ENCODE data around the gene HOTAIR.

HOTAIR gene

DNA sequence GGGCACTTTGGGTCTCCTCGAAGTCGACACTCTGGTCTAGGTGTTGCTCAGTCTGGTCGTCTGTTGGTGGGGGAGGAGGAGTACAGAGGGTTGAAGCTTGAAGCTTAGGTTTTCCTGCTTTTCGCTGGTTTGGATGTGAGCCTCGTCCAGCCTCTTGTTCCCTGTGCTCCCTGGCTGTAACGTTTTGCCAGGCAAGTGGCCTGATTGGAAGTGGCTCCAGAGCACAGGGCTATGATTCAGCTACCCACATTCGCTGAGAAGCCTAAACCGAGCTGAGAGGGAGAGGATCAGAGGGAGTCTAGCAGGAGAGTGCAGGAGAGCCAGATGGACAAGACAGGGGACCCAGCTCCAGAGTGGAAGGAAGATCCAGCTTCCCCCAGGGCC, 16.3 kb upstream of the HOTAIR start:
- Histone ChIP-seq H3K4me3 (peak overlapping the region; percentile 41 to 64), H3K27ac (peak overlapping the region; percentile 93 to 98), H3K4me1 (peaks cover 8 to 73% (median 61%) of the 10 kb centered on the region in 4 donors), H3K27me3 (no peaks in the 10 kb centered on the region), H3K36me3 (no peaks in the 10 kb centered on the region), H3K9me3 (no peaks in the 10 kb centered on the region)
- TF ChIP-seq, protein P1, sequence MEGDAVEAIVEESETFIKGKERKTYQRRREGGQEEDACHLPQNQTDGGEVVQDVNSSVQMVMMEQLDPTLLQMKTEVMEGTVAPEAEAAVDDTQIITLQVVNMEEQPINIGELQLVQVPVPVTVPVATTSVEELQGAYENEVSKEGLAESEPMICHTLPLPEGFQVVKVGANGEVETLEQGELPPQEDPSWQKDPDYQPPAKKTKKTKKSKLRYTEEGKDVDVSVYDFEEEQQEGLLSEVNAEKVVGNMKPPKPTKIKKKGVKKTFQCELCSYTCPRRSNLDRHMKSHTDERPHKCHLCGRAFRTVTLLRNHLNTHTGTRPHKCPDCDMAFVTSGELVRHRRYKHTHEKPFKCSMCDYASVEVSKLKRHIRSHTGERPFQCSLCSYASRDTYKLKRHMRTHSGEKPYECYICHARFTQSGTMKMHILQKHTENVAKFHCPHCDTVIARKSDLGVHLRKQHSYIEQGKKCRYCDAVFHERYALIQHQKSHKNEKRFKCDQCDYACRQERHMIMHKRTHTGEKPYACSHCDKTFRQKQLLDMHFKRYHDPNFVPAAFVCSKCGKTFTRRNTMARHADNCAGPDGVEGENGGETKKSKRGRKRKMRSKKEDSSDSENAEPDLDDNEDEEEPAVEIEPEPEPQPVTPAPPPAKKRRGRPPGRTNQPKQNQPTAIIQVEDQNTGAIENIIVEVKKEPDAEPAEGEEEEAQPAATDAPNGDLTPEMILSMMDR (IDR thresholded peaks at IDR 0.05) = no peak
- intact Hi-C loops (cut with DNase I; ENCODE audit: low total_unique reads) = no loop called here
- DNase-seq = peak; percentile 88 to 89

- Histone ChIP-seq H3K27me3 (no peaks in the 10 kb centered on the region), H3K27ac (peak overlapping the region; percentile 93 to 98), H3K36me3 (no peaks in the 10 kb centered on the region), H3K4me1 (peaks cover 8 to 72% (median 61%) of the 10 kb centered on the region in 4 donors), H3K4me3 (peak overlapping the region; percentile 41 to 64), H3K9me3 (no peaks in the 10 kb centered on the region)
- DNase-seq = no peak
- TF ChIP-seq, protein P1 (IDR thresholded peaks at IDR 0.05) = peak in 1 of 2 experiments; percentile 9
- intact Hi-C loops (cut with DNase I; ENCODE audit: low total_unique reads) = no loop called here
These were observed 15.7 kb upstream of the HOTAIR start for GRCh38 chr12:53990311-53991076.

DNA sequence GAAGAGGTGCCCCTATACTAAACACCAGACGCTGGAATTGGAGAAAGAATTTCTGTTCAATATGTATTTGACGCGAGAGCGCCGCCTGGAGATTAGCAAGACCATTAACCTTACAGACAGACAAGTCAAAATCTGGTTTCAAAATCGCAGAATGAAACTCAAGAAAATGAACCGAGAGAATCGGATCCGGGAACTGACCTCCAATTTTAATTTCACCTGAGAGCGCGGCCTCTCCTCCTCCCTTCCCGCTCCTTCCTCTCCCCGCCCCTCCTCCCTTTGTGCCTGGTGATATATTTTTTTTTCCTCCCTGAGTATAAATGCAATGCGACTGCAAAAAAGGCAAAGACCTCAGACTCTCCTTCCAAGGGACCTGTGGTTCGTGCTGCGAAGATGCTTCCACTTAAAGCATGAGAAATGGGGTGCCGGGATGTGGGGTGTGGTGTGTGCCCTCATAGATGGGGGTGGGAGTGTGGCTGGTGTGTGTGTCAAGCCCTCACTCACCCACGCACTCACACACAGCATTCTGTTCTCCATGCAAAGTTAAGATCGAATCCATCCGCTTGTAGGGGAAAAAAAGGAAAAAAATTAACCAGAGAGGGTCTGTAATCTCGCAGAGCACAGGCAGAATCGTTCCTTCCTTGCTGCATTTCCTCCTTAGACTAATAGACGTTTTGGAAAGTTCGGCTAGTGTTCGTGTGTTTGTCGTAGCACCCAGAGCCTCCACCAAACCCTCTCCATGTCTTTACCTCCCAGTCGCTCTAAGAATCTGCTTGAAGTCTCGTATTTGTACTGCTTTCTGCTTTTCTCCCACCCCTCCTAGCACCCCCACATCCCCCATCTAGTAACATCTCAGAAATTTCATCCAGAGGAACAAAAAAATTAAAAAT, 14.7 kb upstream of the HOTAIR start:
- Histone ChIP-seq H3K4me1 (peaks cover 5 to 71% (median 60%) of the 10 kb centered on the region in 4 donors), H3K36me3 (no peaks in the 10 kb centered on the region), H3K27me3 (no peaks in the 10 kb centered on the region), H3K9me3 (no peaks in the 10 kb centered on the region), H3K4me3 (peak overlapping the region; percentile 64 to 84), H3K27ac (peak overlapping the region; percentile 93 to 98)
- DNase-seq = no peak
- intact Hi-C loops (cut with DNase I; ENCODE audit: low total_unique reads) = no loop called here
- TF ChIP-seq, protein P1 (IDR thresholded peaks at IDR 0.05) = peak; percentile 28 to 30

GRCh38 chr12:53988541-53989226, 13.9 kb upstream of the HOTAIR start:
- TF ChIP-seq, protein P1 (IDR thresholded peaks at IDR 0.05) = no peak
- Histone ChIP-seq H3K36me3 (no peaks in the 10 kb centered on the region), H3K27ac (peak overlapping the region; percentile 93 to 98), H3K9me3 (no peaks in the 10 kb centered on the region), H3K4me1 (peaks cover 4 to 73% (median 55%) of the 10 kb centered on the region in 4 donors), H3K4me3 (peak overlapping the region; percentile 64 to 84), H3K27me3 (no peaks in the 10 kb centered on the region)
- no peak for DNase-seq
- intact Hi-C loops (cut with DNase I; ENCODE audit: low total_unique reads) = no loop called here

DNA sequence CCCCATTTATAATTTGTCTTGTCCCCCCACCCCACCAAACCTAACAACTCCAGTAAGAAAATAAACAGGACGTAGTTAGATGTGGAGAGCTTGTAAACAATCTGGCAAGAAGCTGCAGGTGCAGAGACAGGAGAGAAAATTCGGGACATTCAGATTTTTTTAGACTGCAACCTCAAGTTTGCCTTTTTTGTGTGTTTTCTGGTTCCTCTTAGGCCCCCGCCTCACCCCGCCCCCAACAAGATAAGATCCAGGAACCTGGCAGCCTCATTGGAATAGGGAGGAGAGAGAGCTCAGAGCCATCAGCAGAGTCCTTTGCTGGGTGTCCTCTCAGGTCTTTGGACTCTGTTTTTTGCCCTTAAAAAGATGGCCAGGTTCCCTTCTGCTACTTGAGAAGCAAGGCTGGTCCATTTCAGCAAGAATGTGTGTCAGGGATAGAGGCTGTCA, 13.1 kb upstream of the HOTAIR start:
- H3K27me3 ChIP-seq = no peaks in the 10 kb centered on the region
- H3K4me3 ChIP-seq = peak overlapping the region; percentile 64 to 84
- H3K4me1 ChIP-seq = peaks cover 4 to 73% (median 48%) of the 10 kb centered on the region in 4 donors
- intact Hi-C loops (cut with DNase I; ENCODE audit: low total_unique reads) = no loop called here
- no peaks in the 10 kb centered on the region for H3K9me3 ChIP-seq
- no peak for DNase-seq
- no peaks in the 10 kb centered on the region for H3K36me3 ChIP-seq
- TF ChIP-seq, protein P1 (IDR thresholded peaks at IDR 0.05) = no peak
- peak overlapping the region; percentile 93 to 98 for H3K27ac ChIP-seq

Data from tibial artery (tissue), 4 donors.